Measurements from ENCODE around the gene C11orf24. TPM values are rescaled to one million over a fixed set of nuclear protein-coding genes. Genes with fewer than 3 reads are reported as not detected.
"Not testable (repeated sequence)": the region's sequence is repeated elsewhere in the genome, so short reads cannot be mapped to it uniquely, and the experiment has no call there.

The C11orf24 gene
- total RNA-seq, 1 donor from 2014 or later: 78.0 TPM

DNA sequence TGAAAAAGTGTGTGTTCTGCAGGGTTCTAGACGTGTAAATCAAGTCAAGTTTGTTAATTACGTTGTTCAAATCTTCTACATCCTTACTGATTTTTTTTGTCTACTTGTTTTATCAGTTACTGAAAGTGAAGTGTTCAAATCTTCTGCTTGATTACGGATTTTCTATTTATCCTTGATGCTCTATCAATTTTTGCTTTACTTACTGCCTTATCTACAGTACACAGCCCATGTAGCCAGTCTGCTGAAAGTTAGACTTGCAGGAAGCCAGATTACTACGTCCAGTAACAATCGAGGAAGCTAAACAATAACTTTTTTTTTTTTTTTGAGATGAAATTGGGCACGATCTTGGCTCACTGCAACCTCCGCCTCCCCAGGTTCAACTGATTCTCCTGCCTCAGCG is 15.6 kb upstream of the C11orf24 start:
- no peak for DNase-seq
- Mint-ChIP-seq H3K27me3 (no peaks in the 10 kb centered on the region), H3K4me3 (no peak overlapping the region), H3K27ac (no peak overlapping the region), H3K9me3 (peaks cover 15% of the 10 kb centered on the region), H3K36me3 (ENCODE audit: low read depth) (no peaks in the 10 kb centered on the region), H3K4me1 (peaks cover 20% of the 10 kb centered on the region)
- intact Hi-C loops (cut with micrococcal nuclease): no loop called here
- ChIA-PET CTCF (interaction anchor here (1.0 to 1.6 kb wide), 3 partner anchors 17 to 30 kb away, joined by 3 to 6 read pairs (median 4); no protein-coding TSS in a partner anchor), POLR2A (interaction anchor here (0.7 to 1.8 kb wide), 5 partner anchors 8 to 30 kb away, joined by 3 to 9 read pairs (median 4); partner anchors contain the start of gene C11orf24)
- TF ChIP-seq, protein P1, sequence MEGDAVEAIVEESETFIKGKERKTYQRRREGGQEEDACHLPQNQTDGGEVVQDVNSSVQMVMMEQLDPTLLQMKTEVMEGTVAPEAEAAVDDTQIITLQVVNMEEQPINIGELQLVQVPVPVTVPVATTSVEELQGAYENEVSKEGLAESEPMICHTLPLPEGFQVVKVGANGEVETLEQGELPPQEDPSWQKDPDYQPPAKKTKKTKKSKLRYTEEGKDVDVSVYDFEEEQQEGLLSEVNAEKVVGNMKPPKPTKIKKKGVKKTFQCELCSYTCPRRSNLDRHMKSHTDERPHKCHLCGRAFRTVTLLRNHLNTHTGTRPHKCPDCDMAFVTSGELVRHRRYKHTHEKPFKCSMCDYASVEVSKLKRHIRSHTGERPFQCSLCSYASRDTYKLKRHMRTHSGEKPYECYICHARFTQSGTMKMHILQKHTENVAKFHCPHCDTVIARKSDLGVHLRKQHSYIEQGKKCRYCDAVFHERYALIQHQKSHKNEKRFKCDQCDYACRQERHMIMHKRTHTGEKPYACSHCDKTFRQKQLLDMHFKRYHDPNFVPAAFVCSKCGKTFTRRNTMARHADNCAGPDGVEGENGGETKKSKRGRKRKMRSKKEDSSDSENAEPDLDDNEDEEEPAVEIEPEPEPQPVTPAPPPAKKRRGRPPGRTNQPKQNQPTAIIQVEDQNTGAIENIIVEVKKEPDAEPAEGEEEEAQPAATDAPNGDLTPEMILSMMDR (IDR thresholded peaks at IDR 0.05): no peak
- no peak for ATAC-seq (ENCODE audit: low read depth)

DNA sequence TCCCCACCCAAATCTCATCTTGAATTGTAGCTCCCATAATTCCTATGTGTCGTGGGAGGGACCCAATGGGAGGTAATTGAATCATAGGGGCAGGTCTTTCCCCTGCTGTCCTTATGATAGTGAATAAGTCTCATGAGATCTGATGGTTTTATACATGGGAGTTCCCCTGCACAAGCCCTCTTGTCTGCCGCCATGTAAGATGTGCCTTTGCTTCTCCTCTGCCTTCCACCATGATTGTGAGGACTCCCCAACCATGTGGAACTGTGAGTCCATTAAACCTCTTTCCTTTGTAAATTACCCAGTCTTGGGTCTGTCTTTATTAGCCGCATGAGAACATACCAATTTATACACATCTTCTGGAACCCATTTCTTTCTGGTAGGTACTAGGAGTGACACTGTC is 12.8 kb upstream of the C11orf24 start:
- H3K36me3 Mint-ChIP-seq (ENCODE audit: low read depth); H3K4me3 Mint-ChIP-seq; ATAC-seq (ENCODE audit: low read depth); H3K27ac Mint-ChIP-seq; H3K27me3 Mint-ChIP-seq; DNase-seq; intact Hi-C loops (cut with micrococcal nuclease): not testable (repeated sequence)
- ChIA-PET POLR2A (interaction anchor here (1.4 kb wide), 1 partner anchor 12 kb away, joined by 10 read pairs; the partner anchor contains the start of gene C11orf24), CTCF (interaction anchor here (1.2 kb wide), 1 partner anchor 27 kb away, joined by 6 read pairs; no protein-coding TSS in a partner anchor)
- peaks cover 24% of the 10 kb centered on the region for H3K4me1 Mint-ChIP-seq
- H3K9me3 Mint-ChIP-seq: peaks cover 10% of the 10 kb centered on the region

DNA sequence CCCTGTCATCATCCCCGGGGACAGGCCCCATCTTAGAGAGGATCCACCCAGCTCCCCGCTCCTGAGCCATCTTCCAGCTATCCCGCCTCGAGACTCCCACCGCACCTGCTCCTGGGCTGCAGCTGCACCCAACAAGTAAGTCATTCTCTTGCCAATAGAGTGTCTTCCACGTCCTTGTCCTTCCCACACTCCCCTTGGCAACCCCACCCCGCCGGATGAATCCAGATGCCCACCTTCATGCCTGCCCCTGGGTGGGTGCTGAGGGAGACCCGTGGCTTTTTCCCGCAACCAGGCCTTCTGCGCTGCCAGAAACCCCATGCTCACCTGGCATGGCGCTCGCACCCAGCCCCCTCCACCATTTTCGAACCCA is 11.1 kb upstream of the C11orf24 start:
- peaks cover 10% of the 10 kb centered on the region for H3K9me3 Mint-ChIP-seq
- no peaks in the 10 kb centered on the region for H3K27me3 Mint-ChIP-seq
- TF ChIP-seq, protein P1 (IDR thresholded peaks at IDR 0.05): no peak
- no peaks in the 10 kb centered on the region for H3K36me3 Mint-ChIP-seq (ENCODE audit: low read depth)
- H3K27ac Mint-ChIP-seq: peak overlapping the region; percentile 57
- ATAC-seq (ENCODE audit: low read depth) (no peak), DNase-seq (no peak)
- intact Hi-C loops (cut with micrococcal nuclease): loop anchor here (1.0 kb wide), 1 partner anchor 10 kb away; no protein-coding TSS in a partner anchor
- H3K4me3 Mint-ChIP-seq: no peak overlapping the region
- ChIA-PET CTCF (interaction anchor here (1.0 kb wide), 1 partner anchor 25 kb away, joined by 4 read pairs; no protein-coding TSS in a partner anchor), POLR2A (interaction anchor here (0.7 to 2.0 kb wide), 5 partner anchors 11 to 87 kb away, joined by 3 to 37 read pairs (median 6); partner anchors contain the start of gene C11orf24)
- peaks cover 25% of the 10 kb centered on the region for H3K4me1 Mint-ChIP-seq

DNA sequence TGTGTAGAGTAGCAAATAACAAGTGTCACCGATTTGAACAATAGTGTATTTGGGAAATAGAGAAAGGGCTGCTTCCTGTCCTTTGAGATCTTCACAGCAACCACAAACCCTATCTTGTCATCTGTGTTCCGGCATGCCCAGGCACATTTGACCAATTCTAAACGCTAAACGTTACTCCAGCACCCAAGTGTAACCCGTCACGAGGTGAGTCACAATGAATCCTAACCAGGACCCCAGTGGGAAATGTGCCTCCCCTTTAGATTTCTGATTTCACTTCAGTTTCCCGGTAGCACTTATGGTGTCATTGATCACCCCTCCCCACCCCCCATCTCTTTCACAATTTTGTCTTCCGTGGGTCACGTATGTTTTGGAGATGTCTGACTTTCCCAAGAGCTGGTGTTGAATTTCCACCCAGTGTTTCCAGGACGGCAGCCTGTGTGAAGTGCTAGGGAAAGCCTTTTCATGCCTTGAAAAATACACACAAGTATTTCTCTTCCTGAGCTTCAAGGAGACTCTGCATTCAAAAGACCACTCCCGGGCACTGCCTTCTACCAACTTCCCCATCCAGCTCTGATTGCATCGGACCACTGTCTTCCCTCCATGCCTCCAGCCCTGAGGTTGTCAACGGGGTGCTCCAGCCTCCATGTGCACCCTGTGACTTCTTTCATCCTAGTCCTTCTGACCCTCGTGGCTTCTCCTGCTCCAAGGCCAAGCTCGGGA is 10.5 kb upstream of the C11orf24 start:
- CTCF ChIA-PET: interaction anchor here (1.0 kb wide), 1 partner anchor 25 kb away, joined by 4 read pairs; no protein-coding TSS in a partner anchor
- peaks cover 10% of the 10 kb centered on the region for H3K9me3 Mint-ChIP-seq
- TF ChIP-seq, protein P1 (IDR thresholded peaks at IDR 0.05): no peak
- POLR2A ChIA-PET: interaction anchor here (0.6 to 2.0 kb wide), 6 partner anchors 11 to 774 kb away, joined by 3 to 37 read pairs (median 6); partner anchors contain the start of gene C11orf24
- H3K36me3 Mint-ChIP-seq (ENCODE audit: low read depth): no peaks in the 10 kb centered on the region
- H3K27ac Mint-ChIP-seq: peak overlapping the region; percentile 57
- ATAC-seq (ENCODE audit: low read depth) (peak; percentile 92), DNase-seq (no peak)
- no peaks in the 10 kb centered on the region for H3K27me3 Mint-ChIP-seq
- H3K4me1 Mint-ChIP-seq: peaks cover 25% of the 10 kb centered on the region
- intact Hi-C loops (cut with micrococcal nuclease): loop anchor here (1.0 kb wide), 1 partner anchor 9 kb away; no protein-coding TSS in a partner anchor
- peak overlapping the region; percentile 65 for H3K4me3 Mint-ChIP-seq

DNA sequence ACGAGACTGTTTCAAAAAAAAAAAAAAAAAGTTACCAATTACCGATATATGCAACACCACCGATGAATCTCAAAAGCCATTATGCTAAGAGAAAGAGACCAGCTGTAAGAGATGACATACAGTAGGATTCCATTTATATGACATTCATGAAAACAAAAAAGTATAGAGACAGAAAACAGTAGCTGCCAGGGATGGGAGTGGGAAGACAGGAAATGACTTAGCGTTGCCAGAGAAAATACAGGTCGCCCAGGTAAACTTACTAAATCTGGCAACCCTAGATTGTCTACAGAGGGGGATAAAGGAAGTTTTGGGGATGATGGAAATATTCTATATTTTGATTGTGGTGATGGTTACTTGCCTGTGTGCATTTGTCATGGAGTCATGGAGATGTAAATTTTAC is 7.9 kb upstream of the C11orf24 start:
- no peak overlapping the region for H3K4me3 Mint-ChIP-seq
- peaks cover 6% of the 10 kb centered on the region for H3K9me3 Mint-ChIP-seq
- peaks cover 35% of the 10 kb centered on the region for H3K4me1 Mint-ChIP-seq
- intact Hi-C loops (cut with micrococcal nuclease): loop anchor here (10.0 kb wide), 1 partner anchor 665 kb away; no protein-coding TSS in a partner anchor
- H3K36me3 Mint-ChIP-seq (ENCODE audit: low read depth): no peaks in the 10 kb centered on the region
- TF ChIP-seq, protein P1 (IDR thresholded peaks at IDR 0.05): no peak
- ChIA-PET POLR2A (interaction anchor here (0.6 to 0.7 kb wide), 4 partner anchors 12 to 190 kb away, joined by 3 to 8 read pairs (median 6); no protein-coding TSS in a partner anchor), CTCF (interaction anchor here (2.2 to 3.2 kb wide), 2 partner anchors 17 to 22 kb away, joined by 8 to 15 read pairs; no protein-coding TSS in a partner anchor)
- DNase-seq (no peak), ATAC-seq (ENCODE audit: low read depth) (no peak)
- H3K27me3 Mint-ChIP-seq: no peaks in the 10 kb centered on the region
- H3K27ac Mint-ChIP-seq: peak overlapping the region; percentile 27

Measured in activated B cell treated with CpG ODN at 0.5 μM for 24 hours (primary cell).